OCI-LY1 (cell line): ENCODE data around the gene CBL.

Experiments used
- EZH2 ChIP-seq: fragments of 200-600 bp; sonication (generic), shearing (Covaris generic); IDR thresholded peaks from 2 replicates; pipeline ENCODE4 v1.8.0; 2017; ENCODE audit warnings: borderline replicate concordance, mixed run types, mild to moderate bottlenecking, antibody characterized with exemption, low read length, moderate library complexity, mixed read lengths
- TF ChIP-seq, protein P1 (sequence below): fragments of 200-600 bp; sonication (generic), shearing (Covaris generic); IDR thresholded peaks from 2 replicates; pipeline ENCODE4 v1.5.1; 2017; ENCODE audit warnings: mild to moderate bottlenecking, antibody characterized with exemption, low read length, moderate library complexity, mixed read lengths

DNA sequence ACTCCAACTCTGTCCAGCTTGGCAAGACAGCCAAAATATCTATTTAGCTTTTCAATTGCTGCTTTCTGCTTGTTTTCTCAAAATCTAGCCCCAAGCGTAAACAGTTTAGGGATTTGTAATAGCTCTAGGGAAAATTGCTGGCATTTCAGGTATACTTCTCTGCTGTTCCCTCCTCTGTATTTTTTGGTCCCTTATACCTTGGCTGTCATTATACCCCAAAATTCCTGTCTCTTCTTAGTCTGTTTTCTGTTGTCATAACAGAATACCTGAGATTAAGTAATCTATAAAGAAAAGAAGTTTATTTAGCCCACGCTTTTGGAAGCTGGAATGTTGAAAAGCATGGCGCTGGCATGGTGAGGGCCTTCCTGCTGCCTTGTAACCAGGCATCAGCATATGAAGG lies 87.3 kb downstream of the CBL start:
- TF ChIP-seq EZH2, result no peak
- TF ChIP-seq, protein P1, sequence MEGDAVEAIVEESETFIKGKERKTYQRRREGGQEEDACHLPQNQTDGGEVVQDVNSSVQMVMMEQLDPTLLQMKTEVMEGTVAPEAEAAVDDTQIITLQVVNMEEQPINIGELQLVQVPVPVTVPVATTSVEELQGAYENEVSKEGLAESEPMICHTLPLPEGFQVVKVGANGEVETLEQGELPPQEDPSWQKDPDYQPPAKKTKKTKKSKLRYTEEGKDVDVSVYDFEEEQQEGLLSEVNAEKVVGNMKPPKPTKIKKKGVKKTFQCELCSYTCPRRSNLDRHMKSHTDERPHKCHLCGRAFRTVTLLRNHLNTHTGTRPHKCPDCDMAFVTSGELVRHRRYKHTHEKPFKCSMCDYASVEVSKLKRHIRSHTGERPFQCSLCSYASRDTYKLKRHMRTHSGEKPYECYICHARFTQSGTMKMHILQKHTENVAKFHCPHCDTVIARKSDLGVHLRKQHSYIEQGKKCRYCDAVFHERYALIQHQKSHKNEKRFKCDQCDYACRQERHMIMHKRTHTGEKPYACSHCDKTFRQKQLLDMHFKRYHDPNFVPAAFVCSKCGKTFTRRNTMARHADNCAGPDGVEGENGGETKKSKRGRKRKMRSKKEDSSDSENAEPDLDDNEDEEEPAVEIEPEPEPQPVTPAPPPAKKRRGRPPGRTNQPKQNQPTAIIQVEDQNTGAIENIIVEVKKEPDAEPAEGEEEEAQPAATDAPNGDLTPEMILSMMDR, result no peak
